Tibial nerve (tissue), 4 donors: ENCODE measurements around the gene PACSIN2.

Experiments used
- CTCF ChIP-seq, 5 experiments: fragments of 200-600 bp in 3 of 5; fragments of 450-650 bp in 2 of 5; sonication (generic) in 3 of 5; IDR thresholded peaks; one replicate each; pipeline ENCODE4 v1.5.1; 2016 to 2019; ENCODE audit warnings: antibody characterized with exemption in 5 of 5, mild to moderate bottlenecking in 3 of 5, moderate library complexity in 2 of 5
- EP300 ChIP-seq, 2 donors: sonication (generic); formaldehyde crosslinking; IDR thresholded peaks; one replicate each; pipeline ENCODE4 v1.6.1; 2017; ENCODE audit warnings: antibody characterized with exemption in 2 of 2, mild to moderate bottlenecking in 1 of 2
- POLR2A ChIP-seq, 2 donors: fragments of 450-650 bp; IDR thresholded peaks; one replicate each; pipeline ENCODE4 v1.6.1; 2017; ENCODE audit warnings: antibody characterized with exemption in 2 of 2, mild to moderate bottlenecking in 2 of 2, moderate library complexity in 2 of 2

GRCh38 chr22:42951093-42951710 is 63.7 kb downstream of the PACSIN2 start:
- no peak for TF ChIP-seq CTCF (IDR thresholded peaks at IDR 0.05)
- TF ChIP-seq EP300 (IDR thresholded peaks at IDR 0.05) = no peak
- TF ChIP-seq POLR2A (IDR thresholded peaks at IDR 0.05) = no peak
